ENCODE measurements around the gene SUB1.
"Not testable (repeated sequence)": the region's sequence is repeated elsewhere in the genome, so short reads cannot be mapped to it uniquely, and the experiment has no call there.

Gene SUB1

DNA sequence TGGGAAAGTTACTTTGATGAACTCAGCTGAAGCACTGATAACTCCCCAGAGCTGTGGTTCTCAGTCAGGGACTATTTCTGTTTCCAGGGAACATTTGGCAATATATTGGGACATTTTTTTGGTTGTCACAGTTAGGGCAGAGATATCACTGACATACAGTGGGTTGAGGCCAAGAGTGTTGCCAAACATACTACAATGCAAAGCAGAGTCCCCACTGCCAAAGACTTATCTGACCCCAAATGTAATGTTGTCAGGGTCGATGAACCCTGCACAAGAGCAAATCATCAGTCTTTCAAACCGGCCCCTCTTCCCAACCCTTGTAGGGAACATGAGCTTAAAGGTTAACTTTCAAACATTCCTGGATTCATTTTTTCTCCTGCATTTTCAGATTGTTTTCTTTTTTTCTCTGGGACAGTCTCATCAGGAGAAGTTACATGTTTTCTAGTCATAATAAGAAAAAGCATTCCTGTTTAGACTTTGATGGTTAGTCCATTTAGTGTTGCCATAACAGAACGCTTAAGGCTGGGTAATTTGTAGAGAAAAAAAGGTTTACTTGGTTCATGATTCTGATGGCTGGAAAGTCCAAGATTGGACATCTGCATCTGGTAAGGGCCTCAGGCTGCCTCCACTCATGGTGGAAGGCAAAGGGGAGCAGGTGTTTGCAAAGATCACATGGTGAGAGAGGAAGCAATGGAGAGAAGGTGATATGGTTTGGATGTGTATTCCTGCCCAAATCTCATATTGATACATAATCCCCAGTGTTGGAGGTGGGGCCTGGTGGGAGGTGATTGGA is 18.8 kb upstream of the SUB1 start:
- no peak for DNase-seq

DNA sequence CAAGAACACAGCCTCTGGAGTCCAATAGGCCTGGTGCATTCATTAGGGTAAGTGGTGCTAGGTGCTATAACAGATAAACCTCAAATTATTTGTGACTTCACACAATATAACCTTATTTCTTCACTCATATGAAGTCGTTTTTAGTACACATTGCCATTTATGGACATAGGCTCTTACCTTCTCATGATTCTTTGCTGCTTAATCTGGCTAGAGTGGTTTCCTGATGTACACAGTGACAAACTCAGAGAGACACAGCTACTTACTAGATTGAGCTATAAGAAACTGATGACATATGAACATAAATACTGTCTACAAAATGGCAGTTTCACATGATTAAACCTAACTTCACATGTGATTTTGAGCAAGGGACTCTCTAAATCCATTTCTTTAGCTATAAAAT is 14.2 kb upstream of the SUB1 start:
- DNase-seq, result no peak

DNA sequence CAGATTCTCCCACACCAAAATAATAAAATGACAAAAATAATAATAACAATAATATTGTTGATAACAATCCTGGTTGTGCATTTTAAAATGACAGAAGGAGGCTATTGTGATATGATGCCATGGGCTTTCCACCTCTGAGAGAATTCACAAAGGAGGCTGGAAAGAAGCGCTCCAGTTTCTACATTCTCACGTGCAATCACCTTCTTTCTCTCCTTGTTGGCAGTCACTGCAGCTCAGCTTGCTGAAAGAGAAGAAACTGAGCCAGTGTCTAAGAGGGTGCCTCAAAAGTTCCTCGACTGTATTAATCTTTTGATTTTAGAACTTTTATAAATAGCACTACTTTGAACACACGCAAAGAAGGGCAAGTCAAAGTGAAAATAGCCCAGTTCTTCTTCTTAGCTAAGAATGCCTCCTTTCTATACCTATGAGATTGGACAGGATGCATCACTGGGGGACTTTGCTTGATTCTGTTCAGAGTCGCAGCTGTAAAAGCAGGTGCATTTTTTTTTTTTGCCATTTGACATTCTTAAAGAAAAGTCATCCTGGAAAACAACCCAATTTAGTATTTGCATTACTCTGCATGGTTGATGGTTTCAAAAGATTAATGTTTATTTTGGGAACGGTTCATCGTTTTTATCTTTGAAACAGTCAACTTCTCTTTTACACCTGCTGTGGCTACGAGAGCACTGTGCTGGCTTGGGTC is 12.4 kb upstream of the SUB1 start:
- DNase-seq, result no peak

GRCh38 chr5:32573481-32573854 is 11.9 kb upstream of the SUB1 start:
- not testable (repeated sequence) for DNase-seq

- no peak for DNase-seq
Observed at GRCh38 chr5:32574540-32575175, 10.7 kb upstream of the SUB1 start.

DNA sequence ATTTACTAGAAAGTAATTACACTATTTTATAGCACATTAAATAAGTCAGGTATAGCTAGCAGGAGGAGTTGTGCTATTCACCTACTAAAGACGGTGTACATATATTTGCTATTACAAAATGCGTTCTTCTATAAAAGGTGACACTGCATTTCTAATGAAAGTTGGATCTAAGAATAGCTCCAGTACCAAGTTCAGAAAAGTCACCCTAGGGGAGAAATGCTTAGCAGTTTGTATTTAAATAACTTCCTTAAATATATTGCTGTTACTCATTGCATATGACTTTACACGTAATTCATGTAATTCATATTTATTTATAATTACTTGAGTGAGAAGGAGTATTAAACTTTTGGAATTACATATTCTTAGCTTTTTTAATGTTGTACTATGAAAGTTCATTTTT is 7.0 kb upstream of the SUB1 start:
- no peak for DNase-seq

DNA sequence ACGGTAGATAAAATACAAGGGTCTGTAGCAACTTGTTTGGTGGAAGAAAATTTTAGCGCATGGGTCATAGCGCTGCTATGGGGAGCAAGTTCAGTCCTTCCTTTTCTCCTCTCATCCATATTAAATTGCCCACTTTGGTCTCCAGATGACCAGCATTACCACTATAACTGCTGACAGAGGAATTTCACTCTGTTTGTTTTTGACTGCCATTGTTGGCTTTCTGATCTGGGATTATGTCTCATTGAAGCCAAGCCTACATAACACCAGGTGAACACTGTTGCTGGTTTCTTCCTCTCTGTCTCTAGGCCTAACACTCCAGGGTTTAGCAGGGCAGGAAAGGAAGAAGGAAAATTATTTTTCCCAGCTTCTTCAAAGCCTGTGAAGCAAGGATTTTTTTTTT is 6.6 kb upstream of the SUB1 start:
- no peak for DNase-seq

DNA sequence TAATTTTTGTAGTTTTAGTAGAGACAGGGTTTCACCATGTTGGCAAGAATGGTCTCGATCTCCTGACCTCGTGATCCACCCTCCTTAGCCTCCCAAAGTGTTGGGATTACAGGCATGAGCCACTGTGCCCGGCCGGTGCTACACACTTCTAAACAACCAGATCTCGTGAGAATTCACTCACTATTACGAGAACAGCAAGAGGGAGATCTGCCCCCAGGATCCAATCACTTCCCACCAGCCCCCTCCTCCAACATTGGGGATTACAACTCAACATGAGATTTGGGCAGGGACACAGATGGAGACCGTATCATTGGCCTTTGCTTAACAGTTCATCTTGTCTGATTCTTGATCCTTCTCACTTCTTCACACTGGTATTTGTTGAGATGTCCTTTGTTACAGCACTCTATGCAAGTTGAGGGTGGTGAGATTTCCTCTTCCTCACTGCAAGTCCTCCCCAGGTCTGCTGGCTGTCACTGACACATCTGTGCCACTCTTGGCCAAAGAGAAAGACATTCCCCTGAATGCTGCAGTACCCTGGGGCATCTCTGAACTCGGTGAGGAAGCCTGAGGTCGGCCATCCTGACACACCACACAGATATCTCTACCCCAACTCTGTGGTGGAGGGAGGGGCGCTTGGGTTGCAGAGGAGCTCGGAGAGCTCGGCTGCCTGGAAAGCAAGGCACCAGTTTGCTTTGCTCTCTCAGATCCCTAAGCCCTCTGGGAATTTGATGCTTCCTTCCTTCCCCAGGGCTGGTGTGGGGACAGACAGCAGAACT is 4.2 kb upstream of the SUB1 start:
- no peak for DNase-seq

DNA sequence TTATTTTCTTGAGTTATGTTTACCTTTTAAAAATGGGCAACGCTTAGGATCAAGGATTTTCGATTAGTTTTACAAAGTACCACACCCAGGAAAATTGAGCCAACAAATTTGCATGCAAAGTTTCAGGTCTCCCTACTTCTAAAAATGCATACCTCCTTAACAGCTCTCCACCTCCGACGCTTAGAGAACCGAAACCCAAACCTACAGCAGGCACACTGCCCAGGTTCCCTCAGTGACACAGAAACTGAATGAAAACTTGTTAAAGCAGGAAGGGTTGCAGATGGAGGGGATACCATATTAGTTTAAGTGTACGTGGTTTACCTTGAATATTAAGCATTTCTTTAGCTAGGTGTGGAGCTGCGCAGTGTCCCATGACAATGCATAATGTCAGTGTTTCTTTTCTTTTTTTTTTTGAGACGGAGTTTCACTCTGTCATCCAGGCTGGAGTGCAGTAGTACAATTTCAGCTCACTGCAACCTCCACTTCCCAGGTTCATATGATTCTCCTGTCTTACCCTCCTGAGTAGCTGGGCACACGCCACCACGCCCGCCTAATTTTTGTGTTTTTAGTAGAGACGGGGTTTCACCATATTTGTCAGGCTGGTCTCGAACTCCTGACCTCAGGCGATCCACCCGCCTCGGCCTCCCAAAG is 1.6 kb upstream of the SUB1 start:
- DNase-seq, result no peak

GRCh38 chr5:32584646-32585045 is 711 bp upstream of the SUB1 start:
- DNase-seq, result no peak

DNA sequence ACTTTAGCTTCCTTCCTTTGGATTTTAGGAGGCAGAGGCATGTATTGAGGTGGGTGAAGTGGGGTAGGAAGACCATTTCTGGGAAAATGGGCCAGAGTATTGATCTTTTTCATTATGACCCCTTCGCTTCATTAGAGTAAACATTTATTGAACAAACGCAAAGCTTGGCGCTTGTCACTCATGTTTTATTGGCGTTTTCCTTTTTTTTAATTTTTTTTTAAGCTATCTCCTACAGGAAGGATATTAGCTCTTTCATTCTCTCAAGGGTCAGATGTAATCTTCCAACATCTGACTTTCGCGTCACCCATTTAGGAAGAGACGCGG is 273 bp upstream of the SUB1 start:
- no peak for DNase-seq

DNA sequence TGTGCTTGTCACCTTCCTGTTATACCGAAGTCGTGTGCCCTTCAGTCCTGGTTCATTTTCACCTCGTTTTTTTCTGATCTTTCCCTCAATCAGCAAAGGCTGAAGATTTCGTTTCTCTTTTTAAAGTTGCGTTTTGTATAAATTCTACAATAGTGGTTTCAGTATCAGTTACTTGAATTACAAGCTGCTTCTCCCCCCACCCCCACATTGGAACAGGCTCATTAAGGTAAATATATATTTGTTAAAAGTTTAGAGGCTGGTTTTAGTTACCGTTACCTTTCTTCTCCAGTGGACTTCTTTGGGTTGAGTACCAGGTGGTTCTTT is 881 bp downstream of the SUB1 start:
- no peak for DNase-seq

- no peak for DNase-seq
Observed at GRCh38 chr5:32587067-32587551, 1.8 kb downstream of the SUB1 start.

- no peak for DNase-seq
Observed at GRCh38 chr5:32589416-32589815, 4.1 kb downstream of the SUB1 start.

DNA sequence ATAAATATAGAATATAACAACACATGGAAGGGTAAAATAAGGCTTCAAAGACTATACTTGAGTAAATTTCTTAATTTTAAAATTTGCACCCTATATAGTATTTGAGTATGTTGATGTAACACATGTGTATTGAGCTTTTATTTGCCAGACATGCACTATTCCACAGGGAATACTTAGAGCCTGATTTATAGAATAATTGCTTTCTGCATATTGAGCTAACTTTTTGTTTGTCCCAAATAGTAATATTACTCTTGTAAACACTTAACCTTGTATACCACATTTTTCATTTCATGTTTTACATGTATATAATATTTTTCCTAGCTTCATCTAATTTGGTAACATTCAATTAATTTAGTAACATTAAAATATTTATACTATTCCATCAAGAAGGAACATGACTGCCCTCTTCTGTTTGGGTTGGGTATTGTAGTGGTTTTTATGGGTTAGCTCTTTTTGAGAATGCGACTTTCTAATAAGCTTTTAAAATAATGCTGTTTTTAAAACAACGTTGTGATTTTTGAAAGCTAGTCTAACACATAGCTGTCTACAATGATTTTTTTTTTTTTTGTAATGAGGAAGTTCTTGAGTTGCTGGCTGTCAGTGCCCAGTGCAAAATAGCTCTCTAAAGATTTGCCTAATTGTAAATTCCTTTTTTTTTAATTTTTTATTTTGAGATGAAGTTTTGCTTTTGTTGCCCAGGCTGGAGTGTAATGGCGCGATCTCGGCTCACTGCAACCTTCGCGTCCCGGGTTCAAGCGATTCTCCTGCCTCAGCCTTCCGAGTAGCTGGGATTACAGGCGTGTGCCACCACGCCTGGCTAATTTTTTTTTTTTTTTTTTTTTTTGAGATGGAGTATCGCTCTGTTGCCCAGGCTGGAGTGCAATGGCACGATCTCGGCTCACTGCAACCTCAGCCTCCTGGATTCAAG is 4.8 kb downstream of the SUB1 start:
- DNase-seq, result peak; percentile 41

- DNase-seq, result no peak
Observed at GRCh38 chr5:32595118-32595517, 9.8 kb downstream of the SUB1 start.

GRCh38 chr5:32597041-32597629 is 11.8 kb downstream of the SUB1 start:
- DNase-seq, result no peak

DNA sequence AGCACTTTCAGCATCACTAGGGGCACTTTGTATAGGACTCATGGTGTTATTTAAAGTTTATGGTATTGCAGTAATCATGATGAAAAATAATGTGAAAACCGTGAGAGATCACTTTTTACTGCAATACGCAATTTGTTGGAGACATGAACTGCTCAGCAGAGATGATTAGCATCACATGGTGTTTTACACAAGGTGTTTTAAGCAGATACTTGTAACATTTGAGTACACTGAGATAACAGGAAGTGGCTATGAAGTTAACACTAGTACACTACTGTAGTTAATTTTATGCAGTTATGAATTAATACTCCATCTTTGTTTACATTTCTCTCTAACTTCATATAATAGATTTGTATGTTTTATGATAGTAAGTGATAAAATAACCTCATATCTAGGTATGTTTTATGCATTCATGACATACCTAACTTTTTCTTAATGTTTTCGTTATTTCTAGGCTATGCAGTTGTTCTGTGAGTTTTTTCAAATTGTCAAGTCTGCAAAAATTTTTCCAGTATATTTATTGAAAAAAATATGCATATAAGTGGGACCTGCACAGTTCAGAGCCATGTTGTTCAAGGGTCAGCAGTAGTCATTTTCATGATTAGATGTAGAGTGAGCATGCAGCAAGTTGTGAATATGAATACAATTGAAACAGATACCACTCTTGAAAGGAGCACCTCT is 13.0 kb downstream of the SUB1 start:
- DNase-seq, result no peak

DNA sequence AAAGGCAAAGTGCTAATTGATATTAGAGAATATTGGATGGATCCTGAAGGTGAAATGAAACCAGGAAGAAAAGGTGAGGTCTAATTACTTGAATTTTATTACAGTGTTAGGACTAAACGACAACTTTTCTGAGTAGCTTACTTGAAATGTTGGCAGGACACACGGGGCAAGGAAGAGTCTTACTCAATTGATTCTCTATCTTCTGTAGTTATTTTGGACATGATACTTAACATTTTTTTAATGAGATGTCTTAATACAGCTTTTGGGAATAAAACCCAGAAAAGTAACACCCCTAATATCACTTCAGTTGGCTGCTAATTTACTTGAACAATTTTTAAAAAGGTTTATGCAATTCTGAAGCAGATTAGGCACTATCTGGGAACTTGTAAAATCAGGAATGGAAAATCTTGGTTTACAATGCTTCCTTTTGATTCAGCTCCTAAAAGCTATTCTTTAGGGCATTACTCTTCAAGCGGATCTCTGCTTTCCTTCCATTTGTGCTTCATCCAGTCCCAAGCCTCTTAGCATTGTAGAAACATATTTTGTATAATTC is 13.7 kb downstream of the SUB1 start:
- no peak for DNase-seq

GRCh38 chr5:32600054-32600622 is 14.8 kb downstream of the SUB1 start:
- no peak for DNase-seq
